GM12892 (cell line): ENCODE results near the gene DNMT3A.

ENCODE experiments used
- POLR2A ChIP-seq: IDR thresholded peaks from 2 replicates; pipeline ENCODE4 v1.6.1; 2011; ENCODE audit warnings: low read depth, low read length, control low read depth
- POLR2AphosphoS5 ChIP-seq: IDR thresholded peaks from 2 replicates; pipeline ENCODE4 v1.6.1; 2011; ENCODE audit warnings: low read depth, low read length, control low read depth
- TAF1 ChIP-seq: IDR thresholded peaks from 2 replicates; pipeline ENCODE4 v1.6.1; 2011; ENCODE audit warnings: low read depth, mild to moderate bottlenecking, control low read depth, low read length, borderline replicate concordance

- no peak for TF ChIP-seq POLR2A
- no peak for TF ChIP-seq TAF1
- no peak for TF ChIP-seq POLR2AphosphoS5
Measured at GRCh38 chr2:25305775-25306174, 36.0 kb downstream of the DNMT3A start.
